NOMO-1 treated with dmso at 0.1 percent for 144 hours (cell line): Measurements from ENCODE around the gene PRMT9.

ENCODE experiments used
- DNase-seq: peaks from one replicate; lab custom pipeline; 2025; ENCODE audit not compliant: unreplicated experiment; lab: John Stamatoyannopoulos, UW

Gene PRMT9

DNA sequence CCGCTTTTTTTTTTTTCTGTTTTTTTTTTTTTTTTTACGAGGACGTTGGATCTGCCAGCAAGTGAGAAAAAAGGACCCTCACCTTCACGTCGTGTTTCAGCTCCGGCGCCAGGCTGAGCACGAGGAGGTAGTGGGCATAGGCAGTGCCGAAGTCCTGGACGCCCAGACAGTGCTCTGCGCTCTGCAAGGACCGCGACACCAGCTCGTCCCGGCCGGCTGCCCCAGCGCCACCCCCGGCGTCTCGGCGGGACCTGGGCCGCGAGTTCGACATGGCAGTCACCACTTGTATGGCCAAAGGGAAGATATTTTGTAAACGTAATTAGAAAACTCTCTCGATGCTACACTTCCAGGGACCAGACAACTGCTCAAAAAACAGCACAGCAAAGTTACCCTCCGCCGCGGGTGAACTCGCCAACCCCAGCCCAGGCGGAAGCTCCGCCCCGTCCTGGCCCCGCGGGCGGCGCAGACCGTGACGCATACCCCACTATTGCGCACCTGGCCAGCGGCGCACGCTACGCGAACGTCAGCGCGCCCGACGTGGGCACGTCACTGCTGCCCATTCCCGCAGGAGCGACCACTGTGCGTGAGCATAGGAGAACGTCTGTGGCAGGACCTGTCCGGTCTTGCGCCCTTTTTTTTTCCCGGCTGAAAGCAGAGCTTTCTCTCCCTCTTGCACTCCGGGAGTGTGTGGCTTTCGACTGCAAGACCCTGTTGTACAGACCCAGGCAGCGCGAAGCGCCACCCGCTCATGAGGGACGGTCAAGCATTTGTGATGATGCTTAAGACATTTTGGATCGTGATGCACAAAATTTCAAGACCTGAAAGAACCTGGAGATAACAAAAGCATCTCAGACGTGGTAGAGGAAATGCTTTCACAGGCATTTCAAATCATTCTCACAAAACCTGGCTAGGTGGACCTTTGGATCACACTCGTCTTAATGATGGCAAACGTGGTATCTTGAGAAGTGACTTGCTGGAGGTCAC lies at the start of gene PRMT9:
Gene PRMT9, minus strand, starts transcription at position 447 of the 984 bp plus-strand sequence. Its CDS starts 176 bp downstream, at position 271.
- peak; percentile 80 for DNase-seq

DNA sequence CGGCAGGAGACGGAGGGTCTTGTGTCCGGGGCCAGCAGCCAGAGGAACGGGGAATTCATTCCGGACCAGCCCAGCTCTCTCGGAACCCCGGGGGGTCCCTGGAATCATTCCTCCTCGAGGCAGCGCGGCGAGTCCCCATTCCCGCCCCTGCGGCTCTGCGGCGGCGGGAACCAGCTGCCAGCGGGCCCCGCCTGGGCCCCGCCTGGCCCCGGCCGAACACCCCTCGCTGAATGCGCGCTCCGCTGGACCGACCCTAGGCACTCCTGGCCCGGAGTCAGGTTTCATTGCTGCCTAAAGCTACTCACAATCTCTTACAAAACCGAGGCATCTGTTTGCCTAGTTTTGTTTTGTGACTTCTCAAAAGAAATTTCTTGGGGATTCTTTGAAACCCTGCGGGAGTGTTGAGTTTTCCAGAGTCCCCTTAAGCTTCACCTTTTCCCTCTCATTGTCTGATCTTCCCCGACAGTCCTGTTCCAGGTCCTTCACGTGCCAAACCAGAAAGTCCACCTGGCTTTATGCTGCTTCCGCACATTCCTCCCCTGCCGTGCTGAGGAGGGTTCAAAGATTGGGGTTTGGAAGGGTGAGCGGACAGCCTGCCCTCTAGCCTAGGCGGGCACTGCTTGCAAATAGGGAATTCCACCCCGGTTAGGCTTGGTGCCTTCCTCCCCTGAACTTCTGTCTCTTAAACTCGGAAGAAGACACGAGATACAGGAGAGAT lies 48.7 kb upstream of the PRMT9 start:
- no peak for DNase-seq

- peak; percentile 25 for DNase-seq
Observed at GRCh38 chr4:147731580-147732517, 47.9 kb upstream of the PRMT9 start, which contains the start of gene ARHGAP10. ARHGAP10 (plus strand) TSS chr4:147732088; CDS start chr4:147732302, 214 bp downstream.

DNA sequence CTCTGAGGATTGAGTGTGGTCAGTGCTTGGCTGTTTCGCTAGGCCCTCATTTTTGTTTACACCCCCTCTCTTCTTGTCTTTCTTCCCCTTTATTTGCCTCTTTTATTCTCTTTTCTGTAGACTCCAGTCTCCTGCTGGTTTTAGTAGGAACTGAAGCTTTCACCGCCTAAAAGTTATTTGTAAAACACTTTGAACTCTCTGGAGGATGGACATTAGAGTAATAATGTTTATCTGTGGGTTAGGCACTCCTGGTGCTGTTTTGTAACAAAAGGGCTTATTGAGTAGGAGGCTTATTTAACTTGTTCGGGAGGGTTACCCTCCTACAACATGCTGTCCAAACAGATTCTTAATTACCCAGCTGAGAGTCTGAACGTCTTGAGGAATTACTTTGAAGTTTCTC lies 46.4 kb upstream of the PRMT9 start:
- no peak for DNase-seq

DNA sequence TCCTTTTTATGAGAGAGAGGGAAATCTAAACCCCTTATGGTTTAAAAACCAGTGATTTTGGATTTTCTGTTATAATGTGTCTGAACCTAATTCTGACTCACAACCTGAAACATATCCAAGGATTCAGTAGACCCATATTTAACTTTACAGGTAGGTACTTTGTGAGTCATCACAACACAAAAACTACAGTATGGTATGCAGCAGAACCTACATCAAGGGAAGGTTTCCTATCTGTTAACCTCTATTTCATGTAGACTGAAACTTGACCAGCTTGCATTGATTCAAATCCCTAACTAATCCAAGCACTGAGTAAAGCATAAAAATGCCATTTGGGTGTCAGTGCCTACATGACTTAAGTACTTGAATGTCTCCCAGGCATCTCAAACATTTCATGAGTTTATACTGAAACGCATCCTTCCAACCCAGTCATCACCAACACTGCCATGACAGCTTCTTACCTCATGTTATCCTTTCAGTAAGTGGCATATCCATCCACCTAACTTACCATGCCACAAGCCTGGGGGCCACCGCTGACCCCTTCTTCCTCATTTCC lies 43.6 kb upstream of the PRMT9 start:
- no peak for DNase-seq

DNA sequence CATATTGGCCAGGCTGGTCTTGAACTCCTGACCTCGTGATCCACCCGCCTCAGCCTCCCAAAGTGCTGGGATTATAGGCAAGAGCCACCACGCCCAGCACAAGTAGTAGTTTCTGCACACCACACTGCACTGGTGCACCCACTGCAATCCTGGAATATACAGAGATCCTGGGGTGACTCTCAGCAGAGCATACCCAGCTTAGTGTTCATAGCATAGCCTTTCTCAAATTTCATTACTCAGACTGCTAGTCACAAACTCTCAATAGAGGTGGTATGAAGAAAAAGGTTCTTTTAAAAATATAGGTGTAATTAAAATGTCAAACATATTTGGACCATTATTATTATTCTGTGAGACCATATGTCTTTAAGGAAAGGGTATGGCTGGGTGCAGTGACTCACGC lies 41.7 kb upstream of the PRMT9 start:
- no peak for DNase-seq

DNA sequence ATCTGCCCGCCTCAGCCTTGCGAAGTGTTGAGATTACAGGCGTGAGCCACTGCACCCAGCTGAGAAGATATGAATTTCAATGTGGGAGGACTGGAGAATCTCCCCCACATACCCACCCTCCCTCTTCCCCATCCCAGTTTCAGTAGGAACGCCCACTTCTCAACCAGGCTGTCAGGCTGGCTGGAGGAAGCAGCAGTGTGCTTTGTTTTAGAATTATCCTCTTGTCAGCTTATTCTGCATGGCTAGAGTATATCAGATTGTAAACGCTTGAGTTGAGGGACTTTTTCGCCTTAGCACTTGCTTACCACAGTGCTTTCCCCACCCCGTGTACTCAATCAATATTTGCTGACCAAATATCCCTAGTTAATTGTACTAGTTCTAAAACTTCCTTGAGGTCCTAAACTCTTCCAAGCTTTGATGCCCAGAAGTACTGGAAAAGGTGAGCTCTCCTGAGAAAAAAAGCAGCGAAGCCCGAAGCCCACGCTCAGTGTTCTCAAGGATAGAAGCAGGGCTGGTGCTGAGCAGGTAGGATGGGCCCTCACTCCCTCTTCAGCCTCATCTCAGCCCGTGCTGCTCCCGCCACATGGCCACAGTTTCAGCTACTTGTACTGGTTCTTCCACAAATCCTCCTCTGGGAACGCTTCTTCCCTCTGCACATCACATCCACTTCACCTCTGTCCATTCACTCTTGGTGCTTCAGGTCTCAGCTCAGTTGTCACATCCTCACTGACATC lies 40.7 kb upstream of the PRMT9 start:
- DNase-seq: no peak

DNA sequence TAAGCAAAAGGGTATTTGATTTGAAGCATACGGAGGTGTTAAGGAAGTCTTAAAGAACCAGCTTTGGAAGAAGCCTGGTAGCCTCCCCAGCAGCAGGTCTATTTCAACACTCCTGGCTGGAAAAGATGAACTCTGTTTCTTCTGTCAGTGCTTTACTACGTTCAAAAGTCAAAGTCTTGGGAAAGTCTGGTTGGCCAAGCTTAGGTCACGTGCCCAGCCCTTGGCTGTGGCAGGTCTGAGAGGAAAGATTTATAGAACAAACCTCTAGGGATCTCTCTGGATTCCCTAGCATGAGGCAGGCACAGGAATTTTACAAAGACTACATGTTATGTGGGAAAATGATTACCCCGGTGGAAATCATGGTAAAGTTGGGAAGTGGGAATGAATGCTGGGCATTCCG lies 39.4 kb upstream of the PRMT9 start:
- no peak for DNase-seq

GRCh38 chr4:147717878-147718277 lies 33.9 kb upstream of the PRMT9 start:
- DNase-seq: no peak

GRCh38 chr4:147714575-147715401 lies 30.8 kb upstream of the PRMT9 start:
- DNase-seq: no peak

GRCh38 chr4:147709999-147710398 lies 26.0 kb upstream of the PRMT9 start:
- no peak for DNase-seq

DNA sequence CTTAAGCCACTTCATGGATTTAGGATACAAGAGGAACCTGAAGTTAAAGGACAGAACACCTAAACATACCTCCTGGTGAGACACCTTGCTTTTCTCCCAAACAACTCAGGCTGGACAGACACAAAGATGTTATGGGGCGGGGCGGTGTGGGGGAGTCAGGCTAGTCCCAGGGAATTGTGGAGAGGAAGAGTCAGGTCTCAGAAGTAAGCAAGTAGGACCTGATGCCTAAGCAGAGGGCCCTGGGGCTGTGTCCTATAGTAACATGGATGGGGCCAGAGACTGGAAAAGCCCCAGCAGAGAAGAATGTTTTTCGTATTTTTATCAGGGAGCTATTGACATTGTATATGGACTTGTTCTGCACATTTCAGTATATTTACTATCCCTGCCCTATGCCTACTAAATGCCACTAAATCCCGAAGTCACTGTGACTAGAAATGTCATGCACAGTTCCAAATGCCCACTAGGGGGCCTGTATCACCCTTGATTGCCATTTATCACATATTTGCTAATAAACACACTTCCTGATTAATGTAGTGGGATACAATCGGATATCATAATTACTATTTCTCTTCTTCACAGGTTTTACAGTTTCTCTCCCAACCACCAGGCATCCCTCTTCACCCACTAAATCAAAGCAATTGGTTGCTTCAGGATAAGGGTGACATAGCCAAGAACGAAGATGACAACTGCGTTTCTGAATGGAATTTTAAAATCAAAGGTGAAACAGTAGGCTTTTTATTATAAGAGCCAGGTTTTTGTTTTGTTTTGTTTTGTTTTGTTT lies 24.1 kb upstream of the PRMT9 start:
- DNase-seq: no peak

DNA sequence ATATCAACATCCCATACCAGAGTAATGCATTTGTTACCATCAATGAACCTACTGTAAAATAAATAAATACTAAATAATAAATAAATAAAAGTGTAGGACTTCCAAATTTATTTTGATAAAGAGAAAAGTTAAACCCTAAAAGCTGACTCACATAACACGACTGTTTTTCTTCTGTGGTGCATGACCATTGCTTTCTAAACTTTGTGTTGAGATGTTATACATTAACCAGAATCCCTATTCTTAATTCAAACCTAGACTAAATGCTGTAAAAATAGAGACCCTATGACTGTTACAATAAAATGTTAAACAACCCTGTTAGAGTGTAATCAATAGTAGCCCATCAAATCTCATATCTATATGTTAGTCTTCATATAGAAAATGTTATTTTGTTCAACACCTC lies 20.9 kb upstream of the PRMT9 start:
- DNase-seq: no peak

GRCh38 chr4:147696866-147697265 lies 12.9 kb upstream of the PRMT9 start:
- no peak for DNase-seq

DNA sequence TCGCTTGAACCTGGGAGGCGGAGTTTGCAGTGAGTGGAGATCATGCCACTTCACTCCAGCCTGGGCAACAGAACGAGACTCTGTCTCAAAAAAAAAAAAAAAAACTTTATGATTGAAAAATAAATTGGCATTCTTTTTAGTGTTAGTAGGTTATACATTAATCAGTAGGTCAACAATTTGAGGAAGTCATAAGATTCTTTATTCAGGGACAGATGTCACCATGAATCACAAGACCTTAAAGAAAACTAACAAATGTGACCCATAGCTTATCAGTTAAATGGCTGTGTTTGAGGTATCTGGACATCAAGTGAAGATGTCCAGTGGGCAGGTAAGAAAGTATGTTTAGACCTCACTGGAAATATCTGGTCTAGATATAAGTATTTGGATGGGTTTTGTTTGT lies 9.3 kb upstream of the PRMT9 start:
- no peak for DNase-seq

GRCh38 chr4:147691820-147692219 lies 7.9 kb upstream of the PRMT9 start:
- DNase-seq: no peak

DNA sequence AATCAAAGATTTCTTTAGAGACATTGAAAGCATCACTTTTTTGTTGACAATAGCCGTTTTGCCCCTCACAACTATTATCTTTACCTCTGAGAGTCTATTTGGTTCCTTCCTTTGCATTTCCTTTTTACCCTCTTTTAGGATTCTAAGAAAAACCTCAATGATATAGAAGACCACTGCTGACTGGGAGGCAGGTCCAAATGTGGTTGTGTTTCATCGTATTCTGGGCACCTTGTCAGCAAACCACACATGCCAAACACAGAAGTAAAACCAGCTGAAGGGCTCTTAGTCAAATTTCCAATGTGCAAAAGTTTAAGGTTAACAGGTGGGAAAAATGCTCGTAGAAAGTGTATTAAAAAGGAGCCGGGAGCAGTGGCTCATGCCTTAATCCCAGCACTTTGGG lies 5.1 kb upstream of the PRMT9 start:
- no peak for DNase-seq

DNA sequence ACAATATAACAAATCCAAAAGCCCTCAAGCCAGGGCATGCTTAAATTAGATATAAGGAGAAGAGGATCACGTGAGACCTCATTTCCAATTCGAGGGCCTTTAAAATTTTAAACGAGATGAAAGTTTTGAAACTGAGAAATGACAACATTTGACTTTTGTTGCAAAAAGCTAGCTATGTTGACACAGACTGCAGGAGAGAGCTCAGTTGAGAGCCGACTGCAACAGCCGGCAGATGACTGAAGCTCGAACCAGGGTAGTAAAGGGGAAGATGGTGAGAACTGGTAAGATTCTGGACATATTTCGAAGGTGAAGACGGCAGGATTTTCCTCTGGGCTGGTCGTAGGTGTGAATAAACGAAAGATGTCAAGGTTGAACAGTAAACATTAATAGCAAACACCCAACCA lies 773 bp downstream of the PRMT9 start:
- DNase-seq: peak; percentile 4
